Epidermal melanocyte (primary cell): ENCODE results near the gene PHF23.

Source experiments
- DNase-seq: peaks from one replicate; pipeline ENCODE4 v3.0.0; 2011; ENCODE audit warnings: low spot score; ENCODE audit not compliant: insufficient read length

Gene PHF23

GRCh38 chr17:7204828-7205461, 34.3 kb downstream of the PHF23 start:
- peak; percentile 96 for DNase-seq

DNA sequence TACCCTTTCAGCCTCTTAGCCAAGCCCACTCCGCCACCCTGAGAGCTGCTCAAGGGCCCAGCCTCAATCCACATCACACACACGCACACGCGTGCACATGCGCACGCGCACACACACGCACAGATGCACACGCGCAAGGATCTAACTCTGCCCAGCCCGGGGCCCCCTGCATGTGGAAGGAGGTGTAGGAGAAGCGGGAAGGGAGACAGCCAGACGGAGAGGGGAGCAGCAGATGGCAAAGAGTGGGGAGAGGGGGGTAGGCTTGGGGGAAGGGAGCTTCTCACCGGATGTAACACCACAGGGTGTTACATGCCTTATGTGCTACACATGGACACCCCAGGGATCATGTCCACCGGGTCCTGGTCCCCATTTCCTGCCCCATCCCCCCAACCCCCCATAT, 34.9 kb downstream of the PHF23 start:
- DNase-seq: no peak

GRCh38 chr17:7203391-7203790, 35.9 kb downstream of the PHF23 start:
- DNase-seq: no peak

DNA sequence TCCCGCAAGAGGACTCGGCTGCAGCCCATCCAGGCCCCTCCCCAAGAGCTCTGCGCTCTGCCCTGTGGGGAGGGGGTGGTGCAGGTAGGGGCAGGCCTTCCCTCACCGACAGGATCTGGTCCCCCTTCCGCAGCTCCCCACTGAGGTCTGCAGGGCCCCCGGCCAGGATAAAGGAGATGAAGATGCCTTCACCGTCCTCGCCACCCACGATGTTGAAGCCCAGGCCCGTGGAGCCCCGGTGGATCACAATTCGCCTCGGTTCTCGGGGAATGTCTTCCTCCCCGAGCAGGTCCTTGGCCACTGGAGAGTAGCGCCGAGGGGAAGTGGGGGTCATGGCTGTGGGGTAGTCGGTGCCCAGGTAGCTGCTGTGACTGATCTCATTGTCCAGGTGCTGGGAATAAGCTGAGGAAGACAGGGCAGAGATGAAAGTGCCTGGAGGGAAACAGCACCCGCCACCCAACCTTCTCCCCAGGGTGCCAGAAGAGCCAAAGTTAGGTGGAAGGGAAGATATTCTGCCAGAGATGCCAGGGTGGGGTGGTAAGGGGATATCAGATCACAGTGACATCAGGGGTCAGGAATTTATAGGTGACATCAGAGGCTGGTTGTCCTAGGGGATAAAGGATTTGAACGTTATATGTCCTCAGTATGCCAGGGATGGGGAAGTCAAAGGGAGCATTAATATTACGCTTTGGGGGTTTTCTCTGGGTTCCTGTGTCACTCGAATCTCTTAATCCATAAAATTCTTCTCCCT, 42.4 kb downstream of the PHF23 start:
- DNase-seq: no peak

DNA sequence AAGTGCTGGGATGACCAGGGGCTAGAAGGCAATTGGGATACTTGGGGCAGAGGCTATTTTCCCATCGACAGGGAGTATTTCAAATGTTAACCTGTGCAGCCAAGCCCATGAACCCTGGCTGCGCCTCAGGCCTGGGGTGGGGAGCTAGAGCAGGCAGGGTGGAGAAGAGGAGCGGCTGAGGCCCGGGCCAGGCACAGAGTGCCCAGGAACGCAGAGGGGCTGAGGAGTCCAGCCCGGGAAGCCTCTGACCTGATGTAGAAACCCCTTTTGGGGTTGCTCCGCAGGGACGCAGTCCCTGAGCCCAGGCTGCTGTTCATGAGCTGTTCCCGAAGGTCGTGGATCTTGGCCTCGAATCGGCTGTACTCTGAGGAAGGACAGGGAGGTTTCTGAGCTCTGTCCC, 43.3 kb downstream of the PHF23 start:
- DNase-seq: no peak

- no peak for DNase-seq
Measured at GRCh38 chr17:7192271-7192937, 46.9 kb downstream of the PHF23 start.

DNA sequence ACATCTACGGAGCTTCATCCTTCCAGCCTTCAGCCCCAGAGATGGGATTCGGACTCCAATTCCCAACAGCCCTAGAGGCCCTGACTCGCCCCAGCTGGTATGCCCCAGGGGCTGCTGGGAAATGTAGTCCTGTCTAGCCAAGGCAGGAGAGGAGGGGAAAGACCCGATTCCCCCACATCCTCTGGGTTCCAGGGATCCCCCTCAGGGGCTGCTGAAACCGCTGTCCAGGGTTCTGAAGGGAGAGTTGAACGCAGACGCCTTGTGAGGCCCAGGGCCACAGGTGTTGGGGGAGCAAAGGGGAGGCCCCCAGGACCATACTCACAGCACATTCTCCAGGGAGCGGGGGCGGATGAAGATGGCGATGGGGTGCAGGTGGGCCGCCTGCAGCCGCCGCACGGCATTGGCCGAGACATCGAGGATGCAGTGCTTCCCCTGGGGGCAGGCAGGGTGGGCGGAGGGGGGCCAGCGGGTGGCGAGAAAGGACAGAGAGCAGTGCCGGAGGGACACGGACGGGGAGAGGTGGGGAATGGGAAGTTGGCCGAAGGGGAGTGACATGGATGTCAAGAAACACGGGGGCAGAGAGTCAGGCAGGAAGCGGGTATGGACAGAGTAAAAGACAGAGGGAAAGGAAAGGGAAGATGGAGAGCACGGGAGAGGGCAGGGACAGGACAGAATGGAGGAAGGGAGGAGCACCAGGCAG, 47.5 kb downstream of the PHF23 start:
- peak; percentile 56 for DNase-seq

- DNase-seq: no peak
Measured at GRCh38 chr17:7191069-7191468, 48.2 kb downstream of the PHF23 start.

GRCh38 chr17:7190276-7190917, 48.9 kb downstream of the PHF23 start:
- no peak for DNase-seq

DNA sequence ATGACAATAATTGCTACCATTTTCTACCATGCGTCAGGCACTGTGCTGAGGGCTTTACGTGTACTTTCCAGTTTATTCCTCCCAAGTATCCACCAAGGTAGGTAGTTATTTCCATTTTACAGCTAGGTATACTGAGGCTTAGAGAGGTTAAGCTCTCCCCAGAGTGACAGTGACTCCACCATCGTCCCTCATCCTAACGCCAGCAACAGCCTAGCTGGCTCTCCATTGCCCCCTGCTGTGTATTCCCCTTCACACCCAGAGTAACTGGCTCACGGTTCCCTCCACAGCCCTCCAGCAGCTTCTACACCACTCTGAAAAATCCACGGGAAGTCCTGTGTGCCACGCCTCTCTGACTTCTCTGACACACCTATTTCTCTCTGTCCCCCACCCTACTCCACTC, 53.0 kb downstream of the PHF23 start:
- no peak for DNase-seq
